CD4-positive, CD25-positive, alpha-beta regulatory T cell (primary cell): Measurements from ENCODE around the gene IPO9. TPM values are rescaled to one million over a fixed set of nuclear protein-coding genes. Genes with fewer than 3 reads are reported as not detected.

Experiments
- ATAC-seq, 2 donors: fragments of 150-1000 bp; cut with Tn5 transposase; one replicate each; pipeline ENCODE4 v1.10.0; 2021; ENCODE audit warnings: low read depth in 2 of 2, moderate number of reproducible peaks in 2 of 2, moderate library complexity in 1 of 2
- DNase-seq, 3 donors: peaks; one replicate each; pipeline versions ENCODE4 v3.0.0 to v3.0.0-alpha.2; 2012 to 2022; ENCODE audit warnings: mixed read lengths in 1 of 3
- H3K27ac ChIP-seq: one replicate; pipeline ENCODE4 v1.7.0; 2013; ENCODE audit warnings: mild to moderate bottlenecking, low read length; ENCODE audit not compliant: insufficient read depth, poor library complexity, severe bottlenecking
- H3K27me3 ChIP-seq: one replicate; pipeline ENCODE4 v1.7.0; 2013; ENCODE audit warnings: low read length; ENCODE audit not compliant: control insufficient read depth, insufficient read depth
- H3K36me3 ChIP-seq: one replicate; pipeline ENCODE4 v1.7.0; 2013; ENCODE audit warnings: mild to moderate bottlenecking, low read length, moderate library complexity; ENCODE audit not compliant: control insufficient read depth, insufficient read depth
- H3K4me1 ChIP-seq: 2 replicates; pipeline ENCODE4 v1.7.0; 2013; ENCODE audit warnings: mild to moderate bottlenecking, low read length; ENCODE audit not compliant: insufficient read depth, control insufficient read depth, poor library complexity, severe bottlenecking
- H3K4me3 ChIP-seq: one replicate; pipeline ENCODE4 v1.7.0; 2013; ENCODE audit warnings: low read depth, mild to moderate bottlenecking, low read length, moderate library complexity
- H3K9me3 ChIP-seq, 2 experiments: 1 replicate in 1 of 2; 2 replicates in 1 of 2; pipeline ENCODE4 v1.7.0; 2013; ENCODE audit warnings: low read length in 2 of 2, mild to moderate bottlenecking in 1 of 2, moderate library complexity in 1 of 2; ENCODE audit not compliant: control insufficient read depth in 2 of 2
- H3K27ac Mint-ChIP-seq, 3 donors: one replicate each; pipeline ENCODE4 v1.8.0; 2020 to 2022; ENCODE audit warnings: mild to moderate bottlenecking in 3 of 3, mixed read lengths in 3 of 3, moderate library complexity in 2 of 3
- H3K27me3 Mint-ChIP-seq: one replicate; pipeline ENCODE4 v1.8.0; 2022; ENCODE audit warnings: mild to moderate bottlenecking, mixed read lengths
- H3K36me3 Mint-ChIP-seq: one replicate; pipeline ENCODE4 v1.8.0; 2020; ENCODE audit warnings: mixed read lengths
- H3K4me1 Mint-ChIP-seq, 4 donors: one replicate each; pipeline ENCODE4 v1.8.0; 2020 to 2022; ENCODE audit warnings: mixed read lengths in 4 of 4, mild to moderate bottlenecking in 1 of 4
- H3K4me3 Mint-ChIP-seq, 4 donors: one replicate each; pipeline ENCODE4 v1.8.0; 2020 to 2022; ENCODE audit warnings: mild to moderate bottlenecking in 4 of 4, mixed read lengths in 4 of 4, moderate library complexity in 3 of 4
- H3K9me3 Mint-ChIP-seq, 7 donors: one replicate each; pipeline ENCODE4 v1.8.0; 2020 to 2022; ENCODE audit warnings: mixed read lengths in 7 of 7, mild to moderate bottlenecking in 3 of 7, moderate library complexity in 2 of 7
- polyA plus RNA-seq, 4 donors: library from polyadenylated mRNA; unstranded; fragments of 300-500 nt; fragmentation: Illumina TruSeq; gene quantifications; one replicate each; pipeline ENCODE4 v1.2.3, GENCODE V29; 2021
- total RNA-seq: library from RNA; stranded (reverse); gene quantifications from one replicate; pipeline ENCODE4 v1.2.3, GENCODE V29; 2022

The IPO9 gene
- total and polyA plus RNA-seq, 5 donors from 2014 or later: 13.9 to 31.3 (median 15.2) TPM

DNA sequence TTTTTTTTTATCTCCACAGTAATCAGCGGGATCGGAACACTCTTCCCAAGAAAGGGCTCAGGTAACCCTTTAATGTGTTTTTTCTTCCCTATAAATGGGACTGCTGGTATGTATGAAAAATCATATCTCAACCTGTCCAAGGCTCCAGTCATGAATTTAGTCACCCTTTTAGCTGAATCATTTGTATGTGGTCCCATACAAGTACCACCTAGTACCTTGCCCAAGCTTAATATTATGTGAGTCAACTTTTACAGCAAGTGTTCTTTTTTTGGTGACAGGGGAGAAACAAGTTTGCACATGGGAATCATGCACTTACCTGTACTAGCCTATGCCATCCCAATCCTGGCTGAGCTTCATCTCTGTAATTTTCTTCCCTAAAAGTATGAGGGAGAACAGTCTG, 43.7 kb upstream of the IPO9 start:
- Histone ChIP-seq H3K4me1 (no peaks in the 10 kb centered on the region), H3K27me3 (no peaks in the 10 kb centered on the region), H3K36me3 (no peaks in the 10 kb centered on the region), H3K9me3 (no peaks in the 10 kb centered on the region), H3K27ac (no peak overlapping the region), H3K4me3 (no peak overlapping the region)
- Mint-ChIP-seq H3K4me1 (no peaks in the 10 kb centered on the region), H3K4me3 (no peak overlapping the region), H3K9me3 (peaks cover 0 to 2% (median 0%) of the 10 kb centered on the region in 7 donors), H3K27ac (no peak overlapping the region), H3K27me3 (peaks cover 4% of the 10 kb centered on the region), H3K36me3 (peaks cover 17% of the 10 kb centered on the region)
- ATAC-seq: no peak
- DNase-seq: no peak

DNA sequence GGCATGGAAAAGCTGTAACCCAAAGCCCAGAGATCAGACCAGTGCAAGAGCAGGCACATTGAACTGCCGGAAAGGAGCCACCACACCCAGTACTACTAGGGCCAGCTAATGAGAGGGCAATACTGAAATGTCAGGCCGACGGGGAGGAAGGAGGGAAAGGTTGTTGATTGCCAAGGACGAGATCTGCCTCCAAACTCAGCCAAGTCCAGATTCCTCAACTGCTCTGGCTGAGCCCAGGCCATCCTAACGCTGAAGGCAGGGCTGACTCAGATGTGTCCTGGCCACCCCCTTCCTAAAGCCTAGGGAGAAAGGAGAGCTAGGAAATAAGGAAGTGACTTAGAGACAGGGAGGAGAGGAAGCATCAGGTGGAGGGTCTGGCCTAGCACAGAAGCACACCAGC, 42.1 kb upstream of the IPO9 start:
- peaks cover 0 to 2% (median 0%) of the 10 kb centered on the region in 7 donors for H3K9me3 Mint-ChIP-seq
- no peaks in the 10 kb centered on the region for H3K9me3 ChIP-seq
- no peak for ATAC-seq
- no peak overlapping the region for H3K27ac ChIP-seq
- H3K4me1 Mint-ChIP-seq: peaks cover 0 to 2% (median 0%) of the 10 kb centered on the region in 4 donors
- H3K36me3 ChIP-seq: no peaks in the 10 kb centered on the region
- peaks cover 4% of the 10 kb centered on the region for H3K27me3 Mint-ChIP-seq
- no peak overlapping the region for H3K27ac Mint-ChIP-seq
- no peak overlapping the region for H3K4me3 ChIP-seq
- H3K27me3 ChIP-seq: no peaks in the 10 kb centered on the region
- H3K4me1 ChIP-seq: no peaks in the 10 kb centered on the region
- no peak overlapping the region for H3K4me3 Mint-ChIP-seq
- peaks cover 17% of the 10 kb centered on the region for H3K36me3 Mint-ChIP-seq
- no peak for DNase-seq

DNA sequence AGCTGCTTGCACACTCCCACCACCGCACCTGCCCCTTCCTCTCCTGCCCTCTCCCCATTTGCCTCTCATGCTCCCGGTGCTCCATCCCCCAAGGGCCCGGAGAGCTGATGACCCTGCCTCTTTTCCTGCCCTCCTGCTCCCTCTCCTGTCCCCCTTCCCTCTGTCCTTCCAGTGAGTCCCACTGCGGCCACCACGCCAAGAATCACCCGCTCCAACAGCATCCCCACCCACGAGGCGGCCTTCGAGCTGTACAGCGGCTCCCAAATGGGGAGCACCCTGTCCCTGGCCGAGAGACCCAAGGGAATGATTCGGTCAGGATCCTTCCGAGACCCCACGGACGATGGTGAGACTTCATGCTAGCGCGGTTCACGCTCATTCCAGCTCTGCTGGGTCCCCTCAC, 40.7 kb upstream of the IPO9 start:
- H3K27me3 ChIP-seq: no peaks in the 10 kb centered on the region
- no peaks in the 10 kb centered on the region for H3K4me1 ChIP-seq
- no peak overlapping the region for H3K27ac ChIP-seq
- Mint-ChIP-seq H3K4me1 (peaks cover 0 to 2% (median 0%) of the 10 kb centered on the region in 4 donors), H3K36me3 (peaks cover 17% of the 10 kb centered on the region), H3K27ac (peak overlapping the region in 1 of 3 donors; percentile 43), H3K4me3 (no peak overlapping the region), H3K9me3 (peaks cover 0 to 2% (median 0%) of the 10 kb centered on the region in 7 donors), H3K27me3 (peaks cover 4% of the 10 kb centered on the region)
- no peaks in the 10 kb centered on the region for H3K36me3 ChIP-seq
- H3K9me3 ChIP-seq: no peaks in the 10 kb centered on the region
- H3K4me3 ChIP-seq: no peak overlapping the region
- DNase-seq (no peak), ATAC-seq (no peak)

- no peak overlapping the region for H3K4me3 Mint-ChIP-seq
- Histone ChIP-seq H3K4me1 (no peaks in the 10 kb centered on the region), H3K4me3 (no peak overlapping the region), H3K9me3 (no peaks in the 10 kb centered on the region), H3K36me3 (no peaks in the 10 kb centered on the region), H3K27ac (no peak overlapping the region), H3K27me3 (no peaks in the 10 kb centered on the region)
- H3K27me3 Mint-ChIP-seq: peaks cover 4% of the 10 kb centered on the region
- DNase-seq (no peak), ATAC-seq (no peak)
- H3K4me1 Mint-ChIP-seq: peaks cover 0 to 2% (median 0%) of the 10 kb centered on the region in 4 donors
- peaks cover 0 to 2% (median 0%) of the 10 kb centered on the region in 7 donors for H3K9me3 Mint-ChIP-seq
- H3K27ac Mint-ChIP-seq: no peak overlapping the region
- H3K36me3 Mint-ChIP-seq: peaks cover 17% of the 10 kb centered on the region
These were observed 39.7 kb upstream of the IPO9 start for GRCh38 chr1:201789245-201789644.

- H3K27ac ChIP-seq: no peak overlapping the region
- no peaks in the 10 kb centered on the region for H3K9me3 ChIP-seq
- DNase-seq: no peak
- Mint-ChIP-seq H3K36me3 (peaks cover 17% of the 10 kb centered on the region), H3K4me3 (no peak overlapping the region), H3K4me1 (peaks cover 0 to 2% (median 0%) of the 10 kb centered on the region in 4 donors), H3K27ac (no peak overlapping the region), H3K27me3 (peaks cover 4% of the 10 kb centered on the region), H3K9me3 (peaks cover 0 to 2% (median 0%) of the 10 kb centered on the region in 7 donors)
- H3K4me3 ChIP-seq: no peak overlapping the region
- no peaks in the 10 kb centered on the region for H3K4me1 ChIP-seq
- no peak for ATAC-seq
- H3K36me3 ChIP-seq: no peaks in the 10 kb centered on the region
- no peaks in the 10 kb centered on the region for H3K27me3 ChIP-seq
These were observed 38.7 kb upstream of the IPO9 start for GRCh38 chr1:201790261-201790660.

DNA sequence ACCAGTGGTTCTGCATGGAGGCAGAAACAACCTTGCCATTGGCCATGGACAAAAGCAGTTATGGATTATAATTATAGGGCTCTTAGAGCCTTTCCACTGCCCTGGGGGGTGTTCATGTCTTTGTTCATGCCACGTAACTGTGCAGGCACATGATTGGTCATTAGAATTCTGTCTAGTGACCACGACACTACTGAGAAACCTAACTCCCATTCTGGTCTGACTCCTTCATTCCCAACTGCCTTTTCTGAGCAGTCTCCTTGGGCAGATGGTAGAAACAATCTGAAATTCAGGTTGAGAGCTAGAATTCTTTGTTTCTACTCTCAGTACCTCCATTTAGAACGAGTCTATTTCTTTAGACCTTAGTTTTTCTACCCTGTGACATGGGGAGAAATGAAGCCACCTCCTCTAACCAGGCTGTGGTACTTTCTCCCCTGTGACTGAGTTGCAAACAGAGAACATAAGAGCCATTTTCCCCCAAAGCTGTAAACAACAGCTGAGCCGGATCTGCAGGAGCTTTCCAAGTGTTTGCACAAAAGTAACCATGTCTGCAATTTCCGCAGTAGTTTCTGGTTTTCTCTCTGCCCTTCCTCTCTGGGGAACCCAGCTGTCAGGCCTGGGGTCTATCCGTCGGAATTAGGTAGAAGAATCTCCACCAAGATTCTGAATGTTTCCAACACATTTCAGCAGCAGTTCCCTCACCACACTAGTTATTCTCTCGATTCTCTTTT, 37.7 kb upstream of the IPO9 start:
- H3K27me3 ChIP-seq: no peaks in the 10 kb centered on the region
- H3K36me3 ChIP-seq: no peaks in the 10 kb centered on the region
- H3K27me3 Mint-ChIP-seq: peaks cover 4% of the 10 kb centered on the region
- H3K4me1 ChIP-seq: no peaks in the 10 kb centered on the region
- peaks cover 0 to 2% (median 0%) of the 10 kb centered on the region in 4 donors for H3K4me1 Mint-ChIP-seq
- ATAC-seq: no peak
- H3K9me3 ChIP-seq: no peaks in the 10 kb centered on the region
- H3K36me3 Mint-ChIP-seq: peaks cover 15% of the 10 kb centered on the region
- no peak overlapping the region for H3K27ac ChIP-seq
- peaks cover 0 to 2% (median 0%) of the 10 kb centered on the region in 7 donors for H3K9me3 Mint-ChIP-seq
- no peak overlapping the region for H3K27ac Mint-ChIP-seq
- H3K4me3 ChIP-seq: no peak overlapping the region
- no peak overlapping the region for H3K4me3 Mint-ChIP-seq
- no peak for DNase-seq

GRCh38 chr1:201791779-201792173, 37.2 kb upstream of the IPO9 start:
- Mint-ChIP-seq H3K4me1 (peaks cover 0 to 2% (median 0%) of the 10 kb centered on the region in 4 donors), H3K27ac (no peak overlapping the region), H3K4me3 (no peak overlapping the region), H3K27me3 (peaks cover 4% of the 10 kb centered on the region), H3K9me3 (peaks cover 0 to 2% (median 0%) of the 10 kb centered on the region in 7 donors), H3K36me3 (peaks cover 9% of the 10 kb centered on the region)
- Histone ChIP-seq H3K9me3 (no peaks in the 10 kb centered on the region), H3K4me1 (no peaks in the 10 kb centered on the region), H3K27ac (no peak overlapping the region), H3K36me3 (no peaks in the 10 kb centered on the region), H3K4me3 (no peak overlapping the region), H3K27me3 (no peaks in the 10 kb centered on the region)
- DNase-seq (no peak), ATAC-seq (no peak)
